Upper lobe of right lung (tissue), 1 donor: ENCODE results near the gene PCSK9. TPM values are rescaled to one million over a fixed set of nuclear protein-coding genes. Genes with fewer than 3 reads are reported as not detected.

Source experiments
- ATAC-seq: fragments of 200-7000 bp; cut with Tn5 transposase; one replicate; pipeline ENCODE4 v1.9.1; 2020; ENCODE audit warnings: mild to moderate bottlenecking, moderate library complexity
- DNase-seq: peaks from one replicate; pipeline ENCODE4 v3.0.0-alpha.2; 2020
- H3K27ac ChIP-seq: fragments of 200-600 bp; one replicate; pipeline ENCODE4 v1.8.0; 2022
- H3K27me3 ChIP-seq: fragments of 200-600 bp; one replicate; pipeline ENCODE4 v1.8.0; 2022; ENCODE audit warnings: mild to moderate bottlenecking
- H3K36me3 ChIP-seq: fragments of 200-600 bp; one replicate; pipeline ENCODE4 v1.8.0; 2022
- H3K4me1 ChIP-seq: fragments of 200-600 bp; one replicate; pipeline ENCODE4 v1.8.0; 2022
- H3K4me3 ChIP-seq: fragments of 200-600 bp; one replicate; pipeline ENCODE4 v1.8.0; 2022; ENCODE audit warnings: mild to moderate bottlenecking
- H3K9me3 ChIP-seq: fragments of 200-600 bp; one replicate; pipeline ENCODE4 v1.8.0; 2022
- CTCF ChIP-seq: fragments of 200-600 bp; IDR thresholded peaks from one replicate; pipeline ENCODE4 v1.8.0; 2022; ENCODE audit warnings: antibody characterized with exemption
- intact Hi-C: fragments of 100-400 bp; cut with DNase I; formaldehyde crosslinking; loops from one replicate; pipeline ENCODE4 v1.11.0; 2022
- total RNA-seq: library from RNA; stranded (reverse); fragmentation: NEBNext Ultra II Directional; extraction: Animal tissue kit (Norgen Biotek cat#: 25700); gene quantifications from one replicate; pipeline ENCODE4 v1.2.1, GENCODE V29; 2021
- donor health status: DM: no; HTN: yes; CAD: no; lungs with severe emphysema.

Gene PCSK9
- total RNA-seq, 1 donor from 2014 or later: 23.5 TPM

- intact Hi-C loops: no loop called here
- no peak for DNase-seq
Observed at GRCh38 chr1:55055084-55055882, 15.9 kb downstream of the PCSK9 start.

GRCh38 chr1:55055951-55056631, 16.7 kb downstream of the PCSK9 start:
- no peak for ATAC-seq
- H3K9me3 ChIP-seq: no peaks in the 10 kb centered on the region
- intact Hi-C loops: no loop called here
- H3K4me3 ChIP-seq: no peak overlapping the region
- no peak overlapping the region for H3K27ac ChIP-seq
- TF ChIP-seq CTCF: no peak
- no peak for DNase-seq
- no peaks in the 10 kb centered on the region for H3K27me3 ChIP-seq
- no peaks in the 10 kb centered on the region for H3K36me3 ChIP-seq
- no peaks in the 10 kb centered on the region for H3K4me1 ChIP-seq

More at GRCh38 chr1:55055084-55055882, 15.9 kb downstream of the PCSK9 start:
- H3K27ac ChIP-seq: no peak overlapping the region
- no peak overlapping the region for H3K4me3 ChIP-seq
- no peaks in the 10 kb centered on the region for H3K9me3 ChIP-seq
- no peaks in the 10 kb centered on the region for H3K4me1 ChIP-seq
- ATAC-seq: no peak
- H3K36me3 ChIP-seq: no peaks in the 10 kb centered on the region
- H3K27me3 ChIP-seq: no peaks in the 10 kb centered on the region
- TF ChIP-seq CTCF: no peak

GRCh38 chr1:55056632-55056992, 17.3 kb downstream of the PCSK9 start:
- no peak for ATAC-seq
- DNase-seq: no peak
- no peaks in the 10 kb centered on the region for H3K27me3 ChIP-seq
- TF ChIP-seq CTCF: no peak
- H3K36me3 ChIP-seq: no peaks in the 10 kb centered on the region
- intact Hi-C loops: no loop called here
- H3K9me3 ChIP-seq: no peaks in the 10 kb centered on the region
- H3K27ac ChIP-seq: no peak overlapping the region
- no peaks in the 10 kb centered on the region for H3K4me1 ChIP-seq
- H3K4me3 ChIP-seq: no peak overlapping the region

- no peak for ATAC-seq
- no peak for DNase-seq
- TF ChIP-seq CTCF: no peak
- Histone ChIP-seq H3K9me3 (no peaks in the 10 kb centered on the region), H3K4me1 (no peaks in the 10 kb centered on the region), H3K27me3 (no peaks in the 10 kb centered on the region), H3K4me3 (no peak overlapping the region), H3K27ac (no peak overlapping the region), H3K36me3 (no peaks in the 10 kb centered on the region)
- intact Hi-C loops: no loop called here
Observed at GRCh38 chr1:55057270-55057955, 18.1 kb downstream of the PCSK9 start.

GRCh38 chr1:55057956-55058298, 18.6 kb downstream of the PCSK9 start:
- intact Hi-C loops: no loop called here
- no peak for DNase-seq

More at GRCh38 chr1:55057956-55058298, 18.6 kb downstream of the PCSK9 start:
- Histone ChIP-seq H3K27ac (no peak overlapping the region), H3K9me3 (no peaks in the 10 kb centered on the region), H3K36me3 (no peaks in the 10 kb centered on the region), H3K4me3 (no peak overlapping the region), H3K4me1 (no peaks in the 10 kb centered on the region), H3K27me3 (no peaks in the 10 kb centered on the region)
- ATAC-seq: no peak
- TF ChIP-seq CTCF: no peak
